Measurements from ENCODE around the gene AQP7. TPM values are rescaled to one million over a fixed set of nuclear protein-coding genes. Genes with fewer than 3 reads are reported as not detected.
"Not testable (repeated sequence)": the region's sequence is repeated elsewhere in the genome, so short reads cannot be mapped to it uniquely, and the experiment has no call there.

Gene AQP7
- total RNA-seq, 1 donor from 2014 or later: 5.0 TPM

DNA sequence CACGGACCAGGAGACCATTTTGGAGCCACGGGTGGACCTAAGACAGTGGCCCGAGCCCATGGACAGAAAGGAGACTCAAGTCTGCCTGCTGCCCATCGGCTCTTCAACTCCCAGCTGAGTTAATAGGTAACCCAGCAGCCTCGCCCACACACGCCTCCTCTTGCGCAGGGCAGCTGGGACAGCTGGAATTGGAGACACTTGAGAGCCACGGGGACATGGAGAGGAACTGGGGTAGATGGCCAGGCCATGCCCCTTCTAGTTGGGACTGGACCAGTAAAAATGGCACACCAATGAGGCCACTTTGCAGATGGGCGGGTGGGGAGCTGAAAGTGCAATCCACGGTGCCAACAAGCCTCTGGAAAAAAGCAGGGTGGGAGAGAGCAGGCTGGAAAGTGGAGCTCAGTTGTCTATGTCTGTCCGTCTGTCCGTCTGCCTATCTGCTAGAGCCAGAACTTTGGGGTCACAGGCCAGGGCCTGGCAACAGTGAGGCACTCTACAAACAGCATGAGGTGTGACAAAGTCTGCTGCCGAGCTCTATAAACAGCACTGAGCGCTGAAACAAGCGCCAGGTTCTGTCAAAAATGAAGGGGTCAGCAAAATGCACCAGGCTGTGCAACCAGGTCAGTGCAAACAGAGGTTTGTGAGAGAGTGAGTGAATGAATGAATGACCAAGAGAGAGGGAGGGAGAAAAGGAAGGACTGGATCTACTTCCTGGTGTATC lies 7.0 kb downstream of the AQP7 start:
- Mint-ChIP-seq H3K4me1 (ENCODE audit: unreplicated experiment) (peaks cover 19% of the 10 kb centered on the region), H3K4me3 (peak overlapping the region; percentile 79), H3K27ac (peak overlapping the region; percentile 56)
- H3K36me3 Mint-ChIP-seq; DNase-seq (ENCODE audit: extremely low spot score, unreplicated experiment); H3K27me3 Mint-ChIP-seq; H3K9me3 Mint-ChIP-seq: not testable (repeated sequence)

DNA sequence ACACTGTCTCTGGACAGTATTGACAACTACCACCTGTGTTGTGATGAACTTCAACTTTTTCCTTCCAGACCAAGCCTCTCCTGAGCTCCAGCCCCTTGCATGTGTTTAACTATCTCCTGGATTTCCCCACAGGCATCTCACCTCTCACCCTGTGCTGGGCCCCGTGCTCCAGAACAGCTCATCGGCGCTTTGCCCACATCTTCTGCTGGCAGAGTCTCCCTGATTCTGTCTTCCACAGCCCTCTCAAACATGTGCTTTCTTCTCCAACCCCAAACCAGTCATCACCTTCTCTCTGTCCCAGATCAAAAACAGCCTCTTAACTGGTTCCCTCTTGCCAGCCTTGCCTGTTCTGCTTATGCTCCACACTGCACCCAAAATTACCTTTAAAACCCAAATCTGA lies 8.4 kb downstream of the AQP7 start:
- Mint-ChIP-seq H3K4me1 (ENCODE audit: unreplicated experiment) (peaks cover 18% of the 10 kb centered on the region), H3K4me3 (peak overlapping the region; percentile 19), H3K27ac (peak overlapping the region; percentile 37)
- not testable (repeated sequence) for DNase-seq (ENCODE audit: extremely low spot score, unreplicated experiment); H3K9me3 Mint-ChIP-seq; H3K36me3 Mint-ChIP-seq; H3K27me3 Mint-ChIP-seq

DNA sequence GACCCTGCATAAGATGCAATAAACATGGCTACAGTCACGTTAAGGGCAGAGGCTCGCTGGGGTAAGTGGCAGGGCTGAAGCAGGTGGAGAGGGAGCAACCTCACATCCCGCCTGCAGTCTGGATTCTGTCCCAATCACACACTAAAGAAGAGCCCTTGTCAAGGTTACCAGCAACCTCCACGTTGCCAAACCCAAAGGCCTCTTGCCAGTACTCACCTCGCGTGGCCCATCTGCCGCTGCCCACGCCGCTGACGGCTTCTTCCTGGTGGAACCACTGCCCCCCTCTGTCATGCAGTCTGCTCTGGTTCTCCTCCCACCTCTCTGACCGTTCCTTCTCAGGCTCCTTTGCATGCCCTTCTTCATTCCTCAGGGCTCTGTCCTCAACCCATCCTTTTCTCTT lies 8.8 kb downstream of the AQP7 start:
- TF ChIP-seq, protein P1, sequence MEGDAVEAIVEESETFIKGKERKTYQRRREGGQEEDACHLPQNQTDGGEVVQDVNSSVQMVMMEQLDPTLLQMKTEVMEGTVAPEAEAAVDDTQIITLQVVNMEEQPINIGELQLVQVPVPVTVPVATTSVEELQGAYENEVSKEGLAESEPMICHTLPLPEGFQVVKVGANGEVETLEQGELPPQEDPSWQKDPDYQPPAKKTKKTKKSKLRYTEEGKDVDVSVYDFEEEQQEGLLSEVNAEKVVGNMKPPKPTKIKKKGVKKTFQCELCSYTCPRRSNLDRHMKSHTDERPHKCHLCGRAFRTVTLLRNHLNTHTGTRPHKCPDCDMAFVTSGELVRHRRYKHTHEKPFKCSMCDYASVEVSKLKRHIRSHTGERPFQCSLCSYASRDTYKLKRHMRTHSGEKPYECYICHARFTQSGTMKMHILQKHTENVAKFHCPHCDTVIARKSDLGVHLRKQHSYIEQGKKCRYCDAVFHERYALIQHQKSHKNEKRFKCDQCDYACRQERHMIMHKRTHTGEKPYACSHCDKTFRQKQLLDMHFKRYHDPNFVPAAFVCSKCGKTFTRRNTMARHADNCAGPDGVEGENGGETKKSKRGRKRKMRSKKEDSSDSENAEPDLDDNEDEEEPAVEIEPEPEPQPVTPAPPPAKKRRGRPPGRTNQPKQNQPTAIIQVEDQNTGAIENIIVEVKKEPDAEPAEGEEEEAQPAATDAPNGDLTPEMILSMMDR (conservative IDR thresholded peaks at IDR 0.05): no peak
- peak overlapping the region; percentile 37 for H3K27ac Mint-ChIP-seq

DNA sequence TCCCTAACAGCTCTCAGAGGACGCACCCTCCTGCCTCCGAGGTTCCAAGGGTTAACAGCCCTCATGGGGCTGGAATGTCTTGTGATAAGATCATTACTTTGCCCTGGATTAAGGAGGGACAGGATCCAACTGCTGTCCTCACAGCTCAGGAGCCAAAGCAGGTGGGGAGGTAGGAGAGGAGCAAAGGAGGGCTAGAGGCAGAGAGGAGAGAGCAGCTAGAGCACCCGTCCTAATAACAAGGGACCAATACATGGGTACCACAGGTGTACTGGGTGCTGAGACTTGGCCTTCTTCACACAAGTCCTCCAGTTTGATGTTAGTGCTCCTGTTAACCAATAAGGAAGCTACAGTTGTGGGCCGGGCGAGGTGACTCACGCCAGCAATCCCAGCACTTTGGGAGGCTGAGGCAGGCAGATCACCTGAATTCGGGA lies 9.8 kb downstream of the AQP7 start:
- H3K4me1 Mint-ChIP-seq (ENCODE audit: unreplicated experiment): peaks cover 28% of the 10 kb centered on the region
- not testable (repeated sequence) for H3K27me3 Mint-ChIP-seq; H3K27ac Mint-ChIP-seq; H3K36me3 Mint-ChIP-seq; H3K9me3 Mint-ChIP-seq; H3K4me3 Mint-ChIP-seq; DNase-seq (ENCODE audit: extremely low spot score, unreplicated experiment)

More for the DNA sequence above, 8.8 kb downstream of the AQP7 start:
- H3K4me3 Mint-ChIP-seq: peak overlapping the region; percentile 19
- no peak for DNase-seq (ENCODE audit: extremely low spot score, unreplicated experiment)
- H3K4me1 Mint-ChIP-seq (ENCODE audit: unreplicated experiment): peaks cover 18% of the 10 kb centered on the region
- H3K27me3 Mint-ChIP-seq: no peaks in the 10 kb centered on the region
- no peaks in the 10 kb centered on the region for H3K9me3 Mint-ChIP-seq
- H3K36me3 Mint-ChIP-seq: no peaks in the 10 kb centered on the region

DNA sequence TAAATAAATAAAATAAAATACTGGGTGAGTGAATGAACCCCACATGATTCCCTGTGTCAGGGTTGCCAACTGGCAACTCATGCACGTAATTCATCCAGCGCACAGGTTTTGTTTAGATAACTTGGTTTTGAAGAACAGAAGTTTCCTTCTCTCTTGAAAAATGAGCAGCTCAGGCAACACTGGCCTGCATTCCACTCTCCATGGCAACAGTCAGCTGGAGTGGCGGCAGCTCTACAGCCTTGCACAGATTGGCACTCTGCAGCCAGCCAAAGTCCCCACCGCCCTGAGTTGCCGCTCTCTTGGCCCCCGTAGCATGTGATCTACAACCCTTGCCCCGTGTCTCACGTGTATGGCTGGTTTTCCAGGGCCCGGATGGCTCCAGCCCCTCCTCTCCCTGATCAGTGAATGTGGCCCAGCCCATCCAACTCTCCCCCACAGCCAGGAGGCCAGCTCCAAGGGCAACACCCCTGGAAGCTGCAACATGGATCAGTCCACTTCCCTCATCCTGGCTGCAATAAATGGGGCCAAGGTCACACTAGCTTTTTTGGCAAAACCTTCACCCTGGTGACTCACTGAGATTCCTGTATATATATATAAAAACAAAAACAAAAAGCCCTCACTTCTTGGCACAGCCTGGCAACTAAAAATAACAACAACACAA lies 11.1 kb downstream of the AQP7 start:
- Mint-ChIP-seq H3K4me1 (ENCODE audit: unreplicated experiment) (peaks cover 30% of the 10 kb centered on the region), H3K27ac (peak overlapping the region; percentile 85)

DNA sequence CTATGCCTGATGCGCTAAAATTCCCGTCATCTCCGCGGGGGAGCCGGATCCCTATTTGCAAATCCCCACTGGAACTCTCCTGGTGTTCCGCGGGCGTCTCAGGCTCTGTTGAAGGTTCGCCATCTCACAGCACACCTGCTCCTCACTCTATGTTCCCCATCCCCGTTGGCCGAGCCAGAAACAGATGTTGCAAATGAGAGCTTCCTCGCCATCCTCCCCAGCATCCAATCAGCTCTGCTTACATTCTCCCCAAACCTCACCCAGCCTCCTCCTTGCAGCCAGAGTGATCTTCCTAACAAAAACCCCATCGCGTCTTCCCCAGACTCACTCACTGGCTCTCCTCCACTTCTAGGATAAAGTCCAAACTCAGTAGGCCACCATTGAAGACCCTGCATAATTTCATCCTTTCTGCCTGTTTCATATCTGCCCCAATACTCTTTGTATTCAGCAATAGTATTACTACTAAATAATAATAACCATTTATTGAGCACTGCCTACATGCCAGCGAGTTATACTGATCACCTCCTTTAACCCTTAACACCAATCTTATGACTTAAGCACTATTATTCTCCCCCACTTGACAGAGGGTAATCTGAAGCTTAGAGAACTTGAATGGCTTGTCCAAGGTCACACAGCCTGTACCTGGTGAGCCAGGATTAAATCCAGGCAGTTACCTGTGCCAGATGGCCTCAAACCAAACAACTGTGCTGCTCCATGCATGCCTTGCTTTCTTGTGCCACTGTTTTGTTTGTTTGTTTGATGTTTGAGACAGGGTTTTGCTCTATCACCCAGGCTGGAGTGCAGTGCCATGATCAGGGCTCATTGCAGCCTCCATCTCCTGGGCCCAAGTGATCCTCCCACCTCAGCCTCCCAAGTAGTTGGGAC lies 14.0 kb downstream of the AQP7 start:
- Mint-ChIP-seq H3K9me3 (no peaks in the 10 kb centered on the region), H3K27ac (no peak overlapping the region), H3K4me3 (no peak overlapping the region), H3K4me1 (ENCODE audit: unreplicated experiment) (peaks cover 19% of the 10 kb centered on the region), H3K36me3 (no peaks in the 10 kb centered on the region), H3K27me3 (no peaks in the 10 kb centered on the region)
- TF ChIP-seq, protein P1 (conservative IDR thresholded peaks at IDR 0.05): no peak
- DNase-seq (ENCODE audit: extremely low spot score, unreplicated experiment): no peak

More for the DNA sequence above, 11.1 kb downstream of the AQP7 start:
- not testable (repeated sequence) for H3K9me3 Mint-ChIP-seq; H3K36me3 Mint-ChIP-seq; DNase-seq (ENCODE audit: extremely low spot score, unreplicated experiment); H3K27me3 Mint-ChIP-seq
- H3K4me3 Mint-ChIP-seq: peak overlapping the region; percentile 73

DNA sequence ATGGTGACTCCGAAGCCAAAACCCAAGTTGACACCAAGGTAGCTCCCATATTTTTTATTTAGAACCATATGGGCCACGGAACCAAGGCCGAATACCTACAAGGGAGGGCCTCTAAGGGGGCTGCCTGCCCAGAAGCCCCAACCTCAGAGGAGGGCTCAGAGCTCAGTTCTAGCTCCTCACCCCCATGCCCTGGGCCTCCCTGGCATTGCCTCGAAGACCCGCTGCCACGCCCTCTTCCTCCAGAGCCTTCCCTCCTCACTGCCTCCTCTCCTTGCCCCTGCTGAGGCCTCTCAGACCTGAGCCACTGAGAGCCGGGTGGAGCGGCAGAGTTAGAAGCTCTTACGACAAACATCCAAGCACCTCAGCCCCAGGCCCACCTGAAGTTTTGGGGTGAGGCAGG lies 15.4 kb downstream of the AQP7 start:
- H3K4me3 Mint-ChIP-seq; DNase-seq (ENCODE audit: extremely low spot score, unreplicated experiment); H3K27ac Mint-ChIP-seq; H3K9me3 Mint-ChIP-seq; H3K36me3 Mint-ChIP-seq; H3K27me3 Mint-ChIP-seq: not testable (repeated sequence)
- peaks cover 19% of the 10 kb centered on the region for H3K4me1 Mint-ChIP-seq (ENCODE audit: unreplicated experiment)

DNA sequence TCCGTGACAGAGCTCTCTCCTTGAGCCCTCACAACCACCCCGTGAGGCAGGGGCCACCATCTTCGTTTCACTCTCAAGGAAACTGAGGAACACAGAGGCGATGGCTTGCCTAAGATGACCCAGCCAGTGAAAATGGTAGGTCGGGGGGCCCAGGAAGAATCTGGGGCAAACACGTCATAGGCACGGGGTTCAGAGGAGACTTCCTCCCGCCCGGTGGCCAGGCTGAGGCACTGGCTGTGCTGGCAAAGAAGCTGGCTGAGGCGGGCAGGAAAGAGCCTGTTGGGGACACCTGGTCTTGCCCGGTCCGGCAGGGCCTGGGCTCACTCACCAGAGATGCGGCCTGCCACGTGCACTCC lies 15.7 kb downstream of the AQP7 start:
- not testable (repeated sequence) for H3K4me3 Mint-ChIP-seq; DNase-seq (ENCODE audit: extremely low spot score, unreplicated experiment); H3K27ac Mint-ChIP-seq; H3K36me3 Mint-ChIP-seq; H3K27me3 Mint-ChIP-seq; H3K9me3 Mint-ChIP-seq
- peaks cover 19% of the 10 kb centered on the region for H3K4me1 Mint-ChIP-seq (ENCODE audit: unreplicated experiment)

DNA sequence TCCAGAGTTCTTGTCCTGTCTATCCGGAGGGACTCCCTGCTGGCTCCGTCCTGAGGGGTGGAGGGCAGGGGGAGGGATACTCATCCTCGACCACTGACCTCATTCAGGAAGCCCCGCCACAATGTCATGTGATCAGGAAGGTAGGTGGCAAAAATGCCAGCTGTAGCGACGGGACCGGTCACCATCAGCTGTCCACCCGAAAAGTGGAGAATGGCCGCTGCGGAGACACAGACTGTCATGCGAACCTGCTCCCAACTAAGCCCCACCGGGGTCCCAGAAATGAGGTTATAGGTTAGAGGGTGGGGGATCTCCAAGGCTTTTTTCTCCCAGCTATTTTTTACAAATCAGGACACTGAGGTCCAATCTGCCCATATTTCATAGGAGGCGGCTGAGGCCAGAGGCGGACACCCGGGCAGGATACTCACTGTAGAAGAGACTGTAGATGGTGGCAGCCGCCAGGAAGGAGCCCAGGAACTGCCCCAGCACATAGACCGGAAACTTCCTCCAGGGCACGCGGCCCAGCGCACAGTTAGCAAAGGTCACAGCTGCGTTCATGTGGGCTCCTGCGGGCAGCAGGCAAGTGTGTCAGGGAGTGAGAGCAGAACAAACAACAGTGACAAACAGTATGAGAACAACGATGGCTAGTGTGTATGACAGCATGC lies 16.3 kb downstream of the AQP7 start:
- DNase-seq (ENCODE audit: extremely low spot score, unreplicated experiment); H3K27me3 Mint-ChIP-seq; H3K36me3 Mint-ChIP-seq; H3K9me3 Mint-ChIP-seq; H3K27ac Mint-ChIP-seq; H3K4me3 Mint-ChIP-seq: not testable (repeated sequence)
- peaks cover 19% of the 10 kb centered on the region for H3K4me1 Mint-ChIP-seq (ENCODE audit: unreplicated experiment)

DNA sequence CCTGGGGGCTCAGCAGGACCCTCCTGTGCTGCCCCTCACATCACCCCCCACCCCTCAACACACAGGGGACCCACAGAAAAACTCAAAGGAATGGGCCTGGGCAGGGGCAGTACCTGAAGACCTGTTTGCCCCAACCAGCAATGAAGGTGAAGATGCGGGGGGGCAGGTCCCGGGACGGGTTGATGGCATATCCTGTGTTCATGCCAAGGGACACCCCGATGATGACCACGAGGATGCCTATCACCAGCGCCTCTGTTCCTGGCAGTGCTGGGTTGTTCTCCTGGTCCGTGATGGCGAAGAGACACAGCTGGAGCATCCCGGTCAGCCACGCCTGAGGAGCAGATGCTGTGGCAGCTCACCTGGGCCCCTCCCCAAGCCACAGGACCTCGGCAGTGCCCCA lies 16.8 kb downstream of the AQP7 start:
- H3K9me3 Mint-ChIP-seq; H3K36me3 Mint-ChIP-seq; H3K27me3 Mint-ChIP-seq; H3K4me3 Mint-ChIP-seq; H3K27ac Mint-ChIP-seq; DNase-seq (ENCODE audit: extremely low spot score, unreplicated experiment): not testable (repeated sequence)
- H3K4me1 Mint-ChIP-seq (ENCODE audit: unreplicated experiment): peaks cover 25% of the 10 kb centered on the region

DNA sequence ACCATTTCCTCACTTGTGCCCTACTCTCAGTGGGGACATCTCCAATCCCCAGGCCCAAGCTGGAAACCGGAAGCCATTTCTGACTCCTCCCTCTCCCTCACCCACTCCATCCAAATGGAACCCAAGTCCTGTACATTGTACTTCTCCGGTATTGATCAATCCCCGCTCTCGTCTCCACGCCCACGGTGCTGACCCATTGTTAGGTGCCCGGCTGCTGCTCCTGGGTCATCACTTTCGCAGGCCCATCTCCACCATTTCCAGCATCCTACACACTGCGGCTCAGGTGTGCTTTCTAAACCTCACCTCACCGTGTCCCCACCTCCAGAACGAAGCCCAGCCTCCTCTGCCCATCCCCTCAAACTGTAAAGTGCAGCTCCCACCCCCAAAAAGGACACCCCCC lies 19.0 kb downstream of the AQP7 start:
- H3K27ac Mint-ChIP-seq; H3K4me3 Mint-ChIP-seq; H3K9me3 Mint-ChIP-seq; H3K27me3 Mint-ChIP-seq; DNase-seq (ENCODE audit: extremely low spot score, unreplicated experiment); H3K36me3 Mint-ChIP-seq: not testable (repeated sequence)
- H3K4me1 Mint-ChIP-seq (ENCODE audit: unreplicated experiment): peaks cover 16% of the 10 kb centered on the region
